Measurements from ENCODE around the gene GRK5. TPM values are rescaled to one million over a fixed set of nuclear protein-coding genes. Genes with fewer than 3 reads are reported as not detected.

GRK5 gene
- total RNA-seq, 1 experiment from 2014 or later, result 1.2 TPM

DNA sequence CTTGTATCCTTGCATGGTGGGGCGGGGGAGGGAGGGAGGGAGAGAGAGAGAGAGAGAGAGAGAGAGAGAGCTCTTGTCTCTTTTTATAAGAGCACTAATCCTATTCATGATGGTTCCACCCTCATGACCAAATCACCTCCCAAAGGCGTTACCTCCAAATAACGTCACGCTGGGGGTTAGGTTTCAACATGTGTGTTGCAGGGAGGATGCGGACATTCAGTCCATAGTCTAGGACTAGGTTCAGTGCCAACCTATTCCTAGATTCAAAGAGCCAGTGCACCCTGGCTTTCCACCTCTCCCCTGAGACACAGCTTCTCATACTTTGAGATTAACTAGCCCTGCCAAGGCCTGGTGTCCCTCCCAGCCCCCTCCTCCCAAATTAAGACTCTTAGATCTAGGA is 123.0 kb downstream of the GRK5 start:
- no peak overlapping the region for H2BK5ac ChIP-seq (ENCODE audit: insufficient read length, low read length)
- H3K4me2 ChIP-seq (ENCODE audit: insufficient read depth, insufficient read length, low read length), result no peak overlapping the region
- no peak overlapping the region for H3K56ac ChIP-seq (ENCODE audit: insufficient read length, low read depth, low read length)
- H2BK120ac ChIP-seq (ENCODE audit: low read depth, low read length, poor library complexity, severe bottlenecking), result no peak overlapping the region
- no peaks in the 10 kb centered on the region for H3K23me2 ChIP-seq (ENCODE audit: insufficient read length, low read depth, low read length, poor library complexity, severe bottlenecking)
- H4K91ac ChIP-seq (ENCODE audit: insufficient read length, low read depth, low read length), result no peak overlapping the region
- H3K27me3 ChIP-seq (ENCODE audit: insufficient read depth, low read length), result no peaks in the 10 kb centered on the region
- H3K36me3 Mint-ChIP-seq (ENCODE audit: insufficient read depth in 1 of 3, low read depth in 3 of 3), result no peaks in the 10 kb centered on the region
- H3K4me1 ChIP-seq (ENCODE audit: insufficient read depth, low read length), result no peaks in the 10 kb centered on the region
- WGBS (ENCODE audit: extremely low coverage, insufficient read length, low lambda C conversion rate), result no CpG with 5 or more reads among the region's 5 CpGs
- H2BK12ac ChIP-seq (ENCODE audit: insufficient read length, low read depth, low read length), result no peak overlapping the region
- H3K9me3 ChIP-seq (ENCODE audit: control insufficient read depth, low read depth, low read length), result no peaks in the 10 kb centered on the region
- H3K9ac ChIP-seq (ENCODE audit: extremely low read depth, insufficient read length, low read length), result no peak overlapping the region
- no peak for DNase-seq
- H3K79me1 ChIP-seq (ENCODE audit: insufficient read depth, low read depth, low read length, poor library complexity, severe bottlenecking), result no peaks in the 10 kb centered on the region
- H3K4me3 Mint-ChIP-seq, result no peak overlapping the region
- H3K18ac ChIP-seq (ENCODE audit: insufficient read length, low read depth, low read length), result no peak overlapping the region
- no peak for TF ChIP-seq CTCF (conservative IDR thresholded peaks at IDR 0.05)
- H3K27ac ChIP-seq (ENCODE audit: insufficient read length, low read depth, low read length), result no peak overlapping the region
- no peak overlapping the region for H3K23ac ChIP-seq (ENCODE audit: insufficient read length, low read depth, low read length)
- no peaks in the 10 kb centered on the region for H3K79me2 ChIP-seq (ENCODE audit: insufficient read depth, low read length)
- no peak overlapping the region for H3K27ac Mint-ChIP-seq
- H3K14ac ChIP-seq (ENCODE audit: insufficient read depth, low read length), result no peak overlapping the region
- H4K5ac ChIP-seq (ENCODE audit: insufficient read length, low read depth, low read length), result no peak overlapping the region
- H2AFZ ChIP-seq (ENCODE audit: low read length), result no peak overlapping the region
- H2AK5ac ChIP-seq (ENCODE audit: insufficient read length, low read length), result no peak overlapping the region
- H3K9me3 Mint-ChIP-seq, result no peaks in the 10 kb centered on the region
- H3K4me1 Mint-ChIP-seq, result peaks cover 8 to 14% of the 10 kb centered on the region in 2 experiments
- no peak overlapping the region for H2BK20ac ChIP-seq (ENCODE audit: low read depth, low read length, poor library complexity, severe bottlenecking)
- no peak overlapping the region for H3T11ph ChIP-seq (ENCODE audit: low read length)
- no peak overlapping the region for H3K4ac ChIP-seq (ENCODE audit: low read depth, low read length)
- no peak overlapping the region for H2BK15ac ChIP-seq (ENCODE audit: low read depth, low read length)
- no peak overlapping the region for H4K8ac ChIP-seq (replicated peaks; ENCODE audit: insufficient read length, low read depth, low read length)
- no peaks in the 10 kb centered on the region for H4K20me1 ChIP-seq (ENCODE audit: control insufficient read depth, insufficient read depth, insufficient read length)
- no peaks in the 10 kb centered on the region for H3K27me3 Mint-ChIP-seq (ENCODE audit: low read depth)

All from H9 (cell line).